ENCODE data around the gene PSMC3. TPM values are rescaled to one million over a fixed set of nuclear protein-coding genes. Genes with fewer than 3 reads are reported as not detected.

Gene PSMC3
- total and polyA plus RNA-seq, 2 of the 13 experiments (the other 11 are each of a cell fraction or from before 2014, with no cell fraction given): 75.8 to 214 TPM

GRCh38 chr11:47437218-47437745, 11.0 kb upstream of the PSMC3 start (continued):
- TF ChIP-seq CEBPZ (IDR thresholded peaks at IDR 0.05; ENCODE audit: low read length): no peak
- TF ChIP-seq MBNL3 (CRISPR knock-in tag; conservative IDR thresholded peaks at IDR 0.05): no peak
- no peak for TF ChIP-seq MLLT10 (CRISPR knock-in tag; IDR thresholded peaks at IDR 0.05)
- 0 out of 2 replicates have a peak, but pooled peaks have one; percentile 15 for TF ChIP-seq ZNF619 (CRISPR knock-in tag; IDR thresholded peaks at IDR 0.05)
- no peak for TF ChIP-seq ZNF460 (CRISPR knock-in tag; IDR thresholded peaks at IDR 0.05; ENCODE audit: borderline replicate concordance)
- TF ChIP-seq ZNF33B (CRISPR knock-in tag; IDR thresholded peaks at IDR 0.05): no peak
- no peak for TF ChIP-seq ZNF446 (CRISPR knock-in tag; IDR thresholded peaks at IDR 0.05)
- 0 out of 2 replicates have a peak, but pooled peaks have one; percentile 2 for TF ChIP-seq CEBPG (CRISPR knock-in tag; IDR thresholded peaks at IDR 0.05)
- TF ChIP-seq ZFP36L1 (CRISPR knock-in tag; IDR thresholded peaks at IDR 0.05): 0 out of 2 replicates have a peak, but pooled peaks have one; percentile 32
- no peak for TF ChIP-seq TAF15 (IDR thresholded peaks at IDR 0.05; ENCODE audit: low read depth, low read length, poor library complexity, severe bottlenecking)
- TF ChIP-seq NR3C1 (CRISPR knock-in tag; IDR thresholded peaks at IDR 0.05): no peak
- TF ChIP-seq RAD51 (IDR thresholded peaks at IDR 0.05; ENCODE audit: borderline replicate concordance): no peak
- no peak for TF ChIP-seq FOXP1 (IDR thresholded peaks at IDR 0.05)
- TF ChIP-seq FOXP1 (CRISPR knock-in tag; IDR thresholded peaks at IDR 0.05): 0 out of 2 replicates have a peak, but pooled peaks have one; percentile 30
- TF ChIP-seq SMAD3 (CRISPR knock-in tag; IDR thresholded peaks at IDR 0.05): 0 out of 2 replicates have a peak, but pooled peaks have one; percentile 7
- no peak for TF ChIP-seq ZFP82 (CRISPR knock-in tag; IDR thresholded peaks at IDR 0.05; ENCODE audit: borderline replicate concordance)
- TF ChIP-seq TARDBP (CRISPR knock-in tag; IDR thresholded peaks at IDR 0.05): 0 out of 2 replicates have a peak, but pooled peaks have one; percentile 3
- TF ChIP-seq ZNF800 (CRISPR knock-in tag; IDR thresholded peaks at IDR 0.05): no peak
- no peak for TF ChIP-seq SETDB1 (CRISPR knock-in tag; IDR thresholded peaks at IDR 0.05; ENCODE audit: borderline replicate concordance)
- no peak for TF ChIP-seq TP53 (CRISPR knock-in tag; conservative IDR thresholded peaks at IDR 0.05)
- TF ChIP-seq FOXK1 (CRISPR knock-in tag; IDR thresholded peaks at IDR 0.05; ENCODE audit: borderline replicate concordance, low read depth): no peak
- TF ChIP-seq ZFP41 (CRISPR knock-in tag; IDR thresholded peaks at IDR 0.05; ENCODE audit: borderline replicate concordance): no peak
- TF ChIP-seq ZBTB44 (CRISPR knock-in tag; IDR thresholded peaks at IDR 0.05): no peak
- TF ChIP-seq MED8 (CRISPR knock-in tag; IDR thresholded peaks at IDR 0.05; ENCODE audit: insufficient replicate concordance): no peak
